Measurements from ENCODE around the gene MAEL.
"Not testable (repeated sequence)": the region's sequence is repeated elsewhere in the genome, so short reads cannot be mapped to it uniquely, and the experiment has no call there.

MAEL gene

DNA sequence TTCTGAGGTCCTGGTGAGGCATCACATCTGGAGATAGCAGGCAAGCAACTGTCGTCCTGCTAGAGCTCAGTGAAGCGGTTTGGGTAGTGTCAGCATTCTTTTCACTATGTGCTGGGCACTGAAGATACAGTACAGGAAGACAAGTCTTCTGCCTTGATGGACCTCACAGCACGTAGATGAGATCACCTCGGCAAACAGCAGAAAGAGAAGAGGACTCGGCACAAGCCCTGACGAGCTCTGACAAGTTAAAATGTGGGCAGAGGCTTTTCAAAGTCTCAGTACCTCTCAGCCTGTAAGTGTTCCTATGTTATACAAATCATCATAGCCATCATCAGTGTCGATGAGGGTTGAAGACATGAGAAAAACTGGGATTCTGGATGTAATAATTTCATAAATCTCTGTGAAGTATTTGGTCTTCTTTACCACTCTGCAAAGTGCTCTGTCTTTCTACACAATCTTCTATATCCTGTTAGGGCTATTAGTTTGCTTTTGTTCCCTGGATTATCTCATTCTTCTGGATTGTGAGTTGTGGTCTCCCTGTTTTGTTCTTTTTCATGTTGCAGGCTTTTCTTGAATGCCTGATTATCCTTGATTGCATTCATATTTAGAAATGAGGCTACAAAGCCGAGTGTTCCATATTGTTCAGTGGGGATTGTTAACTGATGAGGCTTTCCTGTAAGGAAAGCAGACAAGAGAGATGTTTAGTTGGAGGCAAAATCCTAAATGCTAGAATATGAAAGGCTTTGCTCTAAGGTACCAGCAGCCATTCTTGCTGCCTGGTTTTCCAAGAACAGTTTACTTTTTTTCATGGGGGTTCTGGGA, 24.2 kb downstream of the MAEL start:
- Histone ChIP-seq H3K4me3 (ENCODE audit: low read depth, low read length) (no peak overlapping the region), H3K27me3 (ENCODE audit: control insufficient read depth, insufficient read depth, low read length) (no peaks in the 10 kb centered on the region), H2AFZ (no peak overlapping the region), H3K36me3 (ENCODE audit: control insufficient read depth, insufficient read depth, low read length) (no peaks in the 10 kb centered on the region), H3K9me3 (ENCODE audit: control insufficient read depth, low read length) (no peaks in the 10 kb centered on the region), H3K4me1 (no peaks in the 10 kb centered on the region), H3K79me2 (no peaks in the 10 kb centered on the region), H3K4me2 (ENCODE audit: low read length) (no peak overlapping the region), H3K27ac (no peak overlapping the region), H3K9ac (no peak overlapping the region)
- TF ChIP-seq, protein P1, sequence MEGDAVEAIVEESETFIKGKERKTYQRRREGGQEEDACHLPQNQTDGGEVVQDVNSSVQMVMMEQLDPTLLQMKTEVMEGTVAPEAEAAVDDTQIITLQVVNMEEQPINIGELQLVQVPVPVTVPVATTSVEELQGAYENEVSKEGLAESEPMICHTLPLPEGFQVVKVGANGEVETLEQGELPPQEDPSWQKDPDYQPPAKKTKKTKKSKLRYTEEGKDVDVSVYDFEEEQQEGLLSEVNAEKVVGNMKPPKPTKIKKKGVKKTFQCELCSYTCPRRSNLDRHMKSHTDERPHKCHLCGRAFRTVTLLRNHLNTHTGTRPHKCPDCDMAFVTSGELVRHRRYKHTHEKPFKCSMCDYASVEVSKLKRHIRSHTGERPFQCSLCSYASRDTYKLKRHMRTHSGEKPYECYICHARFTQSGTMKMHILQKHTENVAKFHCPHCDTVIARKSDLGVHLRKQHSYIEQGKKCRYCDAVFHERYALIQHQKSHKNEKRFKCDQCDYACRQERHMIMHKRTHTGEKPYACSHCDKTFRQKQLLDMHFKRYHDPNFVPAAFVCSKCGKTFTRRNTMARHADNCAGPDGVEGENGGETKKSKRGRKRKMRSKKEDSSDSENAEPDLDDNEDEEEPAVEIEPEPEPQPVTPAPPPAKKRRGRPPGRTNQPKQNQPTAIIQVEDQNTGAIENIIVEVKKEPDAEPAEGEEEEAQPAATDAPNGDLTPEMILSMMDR (IDR thresholded peaks at IDR 0.05) = no peak

DNA sequence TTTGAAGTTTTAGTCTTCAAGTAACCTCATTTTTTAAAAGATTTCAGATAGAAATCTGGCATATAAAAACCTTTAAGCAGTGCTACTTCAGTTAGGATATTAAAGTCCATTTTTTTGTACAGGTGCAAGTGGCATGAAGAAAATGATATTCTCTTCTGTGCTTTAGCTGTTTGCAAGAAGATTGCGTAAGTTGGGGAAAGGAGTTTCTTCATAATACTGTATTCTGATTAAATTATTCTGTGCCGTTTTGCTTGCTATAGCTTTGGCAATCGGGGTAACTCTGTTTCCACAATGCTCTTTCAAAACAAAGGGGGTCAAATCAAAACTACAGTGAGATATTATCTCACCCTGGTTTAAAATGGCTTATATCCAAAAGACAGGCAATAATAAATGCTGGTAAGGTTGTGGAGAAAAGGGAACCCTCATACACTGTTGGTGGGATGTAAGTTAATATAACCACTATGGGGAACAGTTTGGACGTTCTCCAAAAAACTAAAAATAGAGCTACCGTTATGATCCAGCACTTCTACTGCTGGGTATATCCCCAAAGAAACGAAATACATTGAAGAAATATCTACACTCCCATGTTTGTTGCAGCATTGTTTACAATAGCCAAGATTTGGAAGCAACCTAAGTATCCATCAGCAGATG, 27.1 kb downstream of the MAEL start:
- Histone ChIP-seq H3K4me1 (no peaks in the 10 kb centered on the region), H3K27ac (no peak overlapping the region), H3K79me2 (no peaks in the 10 kb centered on the region), H3K36me3 (ENCODE audit: control insufficient read depth, insufficient read depth, low read length) (no peaks in the 10 kb centered on the region), H3K9ac (no peak overlapping the region), H3K4me3 (ENCODE audit: low read depth, low read length) (no peak overlapping the region), H3K9me3 (ENCODE audit: control insufficient read depth, low read length) (no peaks in the 10 kb centered on the region), H3K27me3 (ENCODE audit: control insufficient read depth, insufficient read depth, low read length) (no peaks in the 10 kb centered on the region), H3K4me2 (ENCODE audit: low read length) (no peak overlapping the region), H2AFZ (no peak overlapping the region)
- TF ChIP-seq, protein P1 (IDR thresholded peaks at IDR 0.05) = no peak

DNA sequence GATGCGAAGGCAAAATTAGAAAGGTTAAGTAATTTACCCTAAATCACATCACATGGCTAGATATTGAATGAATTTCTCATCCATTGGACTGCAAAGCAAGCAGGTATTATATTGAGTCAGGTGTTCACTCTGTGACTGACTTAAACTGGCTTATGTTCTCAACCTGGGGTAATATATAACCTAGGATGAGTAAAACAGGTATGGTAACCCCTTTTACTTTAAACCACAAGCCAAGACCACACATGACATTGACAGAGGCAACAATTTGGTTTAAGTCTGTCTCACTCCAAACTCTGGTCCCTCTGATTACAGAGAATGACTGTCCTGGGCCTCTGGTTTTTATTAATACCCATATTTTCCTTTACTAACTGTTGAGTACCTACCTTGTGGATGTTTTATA, 33.3 kb downstream of the MAEL start:
- Histone ChIP-seq H3K27me3 (ENCODE audit: control insufficient read depth, insufficient read depth, low read length) (no peaks in the 10 kb centered on the region), H3K9me3 (ENCODE audit: control insufficient read depth, low read length) (no peaks in the 10 kb centered on the region), H3K9ac (no peak overlapping the region), H3K4me3 (ENCODE audit: low read depth, low read length) (no peak overlapping the region), H3K4me2 (ENCODE audit: low read length) (no peak overlapping the region), H3K36me3 (ENCODE audit: control insufficient read depth, insufficient read depth, low read length) (no peaks in the 10 kb centered on the region), H3K4me1 (no peaks in the 10 kb centered on the region), H3K79me2 (no peaks in the 10 kb centered on the region), H2AFZ (no peak overlapping the region), H3K27ac (no peak overlapping the region)
- TF ChIP-seq, protein P1 (IDR thresholded peaks at IDR 0.05) = no peak

DNA sequence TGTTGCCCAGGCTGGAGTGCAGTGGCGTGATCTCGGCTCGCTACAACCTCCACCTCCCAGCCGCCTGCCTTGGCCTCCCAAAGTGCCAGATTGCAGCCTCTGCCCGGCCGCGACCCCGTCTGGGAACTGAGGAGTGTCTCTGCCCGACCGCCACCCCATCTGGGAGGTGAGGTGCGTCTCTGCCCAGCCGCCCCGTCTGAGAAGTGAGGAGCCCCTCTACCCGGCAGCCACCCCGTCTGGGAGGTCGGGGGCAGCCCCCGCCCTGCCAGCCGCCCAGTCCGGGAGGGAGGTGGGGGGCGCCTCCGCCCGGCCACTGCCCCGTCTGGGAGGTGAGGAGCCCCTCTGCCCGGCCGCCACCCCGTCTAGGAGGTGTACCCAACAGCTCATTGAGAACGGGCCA, 40.5 kb downstream of the MAEL start:
- not testable (repeated sequence) for H2AFZ ChIP-seq; H3K27ac ChIP-seq; H3K27me3 ChIP-seq (ENCODE audit: control insufficient read depth, insufficient read depth, low read length); H3K9me3 ChIP-seq (ENCODE audit: control insufficient read depth, low read length); H3K79me2 ChIP-seq; H3K36me3 ChIP-seq (ENCODE audit: control insufficient read depth, insufficient read depth, low read length); H3K4me3 ChIP-seq (ENCODE audit: low read depth, low read length); H3K4me1 ChIP-seq; H3K4me2 ChIP-seq (ENCODE audit: low read length); H3K9ac ChIP-seq

DNA sequence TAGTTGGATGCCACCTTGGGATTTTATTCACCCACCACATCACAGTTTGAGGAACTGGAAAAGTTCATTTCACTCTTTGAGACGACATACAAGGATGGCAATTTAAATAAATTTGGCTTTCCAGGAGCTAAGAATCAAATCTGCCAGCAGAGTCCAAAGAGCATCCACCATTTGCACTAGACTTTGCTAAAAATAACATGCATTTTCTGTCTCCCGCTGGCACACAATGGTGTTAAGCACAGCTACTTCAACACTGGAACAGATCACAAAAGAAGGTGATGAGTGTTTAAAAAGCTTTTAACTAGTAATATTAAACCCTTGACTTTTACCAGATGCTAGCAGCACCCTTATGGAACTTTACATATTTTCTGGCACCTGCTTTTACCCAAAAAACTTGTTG, 44.6 kb downstream of the MAEL start:
- no peak overlapping the region for H3K4me3 ChIP-seq (ENCODE audit: low read depth, low read length)
- no peaks in the 10 kb centered on the region for H3K9me3 ChIP-seq (ENCODE audit: control insufficient read depth, low read length)
- no peaks in the 10 kb centered on the region for H3K79me2 ChIP-seq
- no peak overlapping the region for H3K4me2 ChIP-seq (ENCODE audit: low read length)
- no peak overlapping the region for H3K27ac ChIP-seq
- TF ChIP-seq, protein P1 (IDR thresholded peaks at IDR 0.05) = no peak
- H3K36me3 ChIP-seq (ENCODE audit: control insufficient read depth, insufficient read depth, low read length) = no peaks in the 10 kb centered on the region
- H3K27me3 ChIP-seq (ENCODE audit: control insufficient read depth, insufficient read depth, low read length) = no peaks in the 10 kb centered on the region
- no peaks in the 10 kb centered on the region for H3K4me1 ChIP-seq
- no peak overlapping the region for H2AFZ ChIP-seq
- no peak overlapping the region for H3K9ac ChIP-seq

All from parathyroid adenoma (tissue), 2 donors.